IMR-90 (cell line): ENCODE data around the gene IKBKE. TPM values are rescaled to one million over a fixed set of nuclear protein-coding genes. Genes with fewer than 3 reads are reported as not detected.

Source experiments
- ATAC-seq: fragments of 200-7000 bp; cut with Tn5 transposase; 2 replicates; pipeline ENCODE4 v1.9.1; 2020; ENCODE audit warnings: low read depth, mild to moderate bottlenecking, moderate library complexity
- BruUV-seq: library from RNA; stranded (reverse); fragments of 400-500 nt; replicated peaks from 2 replicates; lab custom pipeline; 2021; lab: Mats Ljungman, UMichigan
- CTCF ChIA-PET: fragments of 300-600 bp; formaldehyde crosslinking; extraction: SDS; loops from one replicate; lab custom pipeline; 2021; ENCODE audit warnings: antibody characterized with exemption; lab: Yijun Ruan, JAX
- POLR2A ChIA-PET: fragments of 300-600 bp; sonication (Branson Sonifier 250); formaldehyde crosslinking; loops from one replicate; lab custom pipeline; 2022; ENCODE audit warnings: antibody characterized with exemption; ENCODE audit not compliant: unreplicated experiment; lab: Charles Lee
- DNase-seq: peaks from one replicate; pipeline ENCODE4 v3.0.0; 2013
- H2AFZ ChIP-seq: replicated peaks from 2 replicates; pipeline ENCODE3; 2013; ENCODE audit warnings: low read length, mild to moderate bottlenecking; ENCODE audit not compliant: poor library complexity
- H2AK5ac ChIP-seq: 2 replicates; pipeline ENCODE4 v1.6.1; 2013; ENCODE audit warnings: low read depth, low read length, inconsistent platforms
- H2AK9ac ChIP-seq: replicated peaks from 2 replicates; pipeline ENCODE3; 2013; ENCODE audit warnings: mild to moderate bottlenecking, low read depth, low read length, moderate library complexity; ENCODE audit not compliant: poor library complexity
- H2BK120ac ChIP-seq: 2 replicates; pipeline ENCODE4 v1.6.1; 2013; ENCODE audit warnings: low read depth, low read length, inconsistent platforms
- H2BK15ac ChIP-seq: 3 replicates; pipeline ENCODE4 v1.6.1; 2013; ENCODE audit warnings: low read depth, low read length, inconsistent platforms
- H2BK20ac ChIP-seq: 2 replicates; pipeline ENCODE4 v1.6.1; 2013; ENCODE audit warnings: low read depth, mild to moderate bottlenecking, inconsistent platforms, low read length, moderate library complexity
- H2BK5ac ChIP-seq: 2 replicates; pipeline ENCODE4 v1.6.1; 2013; ENCODE audit warnings: mild to moderate bottlenecking, low read depth, low read length, inconsistent platforms; ENCODE audit not compliant: poor library complexity, severe bottlenecking
- H3K14ac ChIP-seq: replicated peaks from 2 replicates; pipeline ENCODE4 v1.6.1; 2013; ENCODE audit warnings: low read depth, low read length, inconsistent platforms
- H3K18ac ChIP-seq: 2 replicates; pipeline ENCODE4 v1.6.1; 2013; ENCODE audit warnings: low read depth, low read length, control low read depth
- H3K23ac ChIP-seq: 2 replicates; pipeline ENCODE4 v1.6.1; 2013; ENCODE audit warnings: low read depth, low read length, inconsistent platforms
- H3K27ac ChIP-seq: 2 replicates; pipeline ENCODE4 v1.5.1; 2013; ENCODE audit warnings: mild to moderate bottlenecking, control low read depth, low read length; ENCODE audit not compliant: insufficient read depth
- H3K27me3 ChIP-seq: 2 replicates; pipeline ENCODE4 v1.6.1; 2013; ENCODE audit warnings: low read length; ENCODE audit not compliant: control insufficient read depth, insufficient read depth
- H3K36me3 ChIP-seq: 2 replicates; pipeline ENCODE4 v1.6.1; 2013; ENCODE audit warnings: low read length, mixed read lengths; ENCODE audit not compliant: control insufficient read depth, insufficient read depth
- H3K4ac ChIP-seq: 2 replicates; pipeline ENCODE4 v1.6.1; 2013; ENCODE audit warnings: low read depth, low read length, inconsistent platforms
- H3K4me1 ChIP-seq: 2 replicates; pipeline ENCODE4 v1.6.1; 2013; ENCODE audit warnings: low read length, mixed read lengths; ENCODE audit not compliant: control insufficient read depth, insufficient read depth
- H3K4me2 ChIP-seq: 2 replicates; pipeline ENCODE4 v1.6.1; 2013; ENCODE audit warnings: low read depth, mild to moderate bottlenecking, control low read depth, low read length, moderate library complexity
- H3K4me3 ChIP-seq: 2 replicates; pipeline ENCODE4 v1.5.1; 2013; ENCODE audit warnings: low read depth, mild to moderate bottlenecking, control low read depth, low read length, moderate library complexity; ENCODE audit not compliant: insufficient read depth
- H3K56ac ChIP-seq: 2 replicates; pipeline ENCODE4 v1.6.1; 2013; ENCODE audit warnings: low read length, inconsistent platforms; ENCODE audit not compliant: insufficient read depth; ENCODE audit errors: extremely low read depth
- H3K79me1 ChIP-seq, 2 experiments: 2 replicates each; pipeline ENCODE4 v1.6.1; 2013; ENCODE audit warnings: low read length in 2 of 2, inconsistent platforms in 1 of 2, low read depth in 1 of 2
- H3K9ac ChIP-seq: 2 replicates; pipeline ENCODE4 v1.6.1; 2013; ENCODE audit warnings: low read depth, low read length, control low read depth
- H3K9me1 ChIP-seq: 2 replicates; pipeline ENCODE4 v1.6.1; 2013; ENCODE audit warnings: low read length, inconsistent platforms; ENCODE audit not compliant: insufficient read depth
- H3K9me3 ChIP-seq: 2 replicates; pipeline ENCODE4 v1.6.1; 2013; ENCODE audit warnings: low read length; ENCODE audit not compliant: control insufficient read depth, insufficient read depth
- H4K20me1 ChIP-seq: 2 replicates; pipeline ENCODE4 v1.6.1; 2013; ENCODE audit warnings: low read length, inconsistent platforms; ENCODE audit not compliant: insufficient read depth
- H4K5ac ChIP-seq: 2 replicates; pipeline ENCODE4 v1.6.1; 2013; ENCODE audit warnings: mild to moderate bottlenecking, low read depth, low read length, control low read depth
- H4K8ac ChIP-seq, 2 experiments: 2 replicates each; pipeline ENCODE4 v1.6.1; 2013; ENCODE audit warnings: low read depth in 2 of 2, low read length in 2 of 2, control low read depth in 1 of 2, inconsistent platforms in 1 of 2
- H4K91ac ChIP-seq: 2 replicates; pipeline ENCODE4 v1.6.1; 2013; ENCODE audit warnings: low read depth, low read length, inconsistent platforms; ENCODE audit not compliant: insufficient read depth
- BHLHE40 ChIP-seq: fragments of 150-350 bp; IDR thresholded peaks from 2 replicates; pipeline ENCODE4 v1.6.1; 2016; ENCODE audit warnings: mild to moderate bottlenecking, low read depth, low read length
- CEBPB ChIP-seq: IDR thresholded peaks from 2 replicates; pipeline ENCODE4 v1.6.1; 2012; ENCODE audit warnings: low read depth, low read length, improper control_type of control experiment
- CHD1 ChIP-seq: IDR thresholded peaks from 2 replicates; pipeline ENCODE4 v1.6.1; 2012; ENCODE audit warnings: low read depth, low read length, improper control_type of control experiment
- FOS ChIP-seq: fragments of 150-350 bp; IDR thresholded peaks from 2 replicates; pipeline ENCODE4 v1.6.1; 2016; ENCODE audit warnings: low read depth, low read length
- MAZ ChIP-seq: IDR thresholded peaks from 2 replicates; pipeline ENCODE4 v1.6.1; 2012; ENCODE audit warnings: low read depth, mild to moderate bottlenecking, low read length, improper control_type of control experiment, moderate library complexity, borderline replicate concordance
- NFE2L2 ChIP-seq: fragments of 150-350 bp; IDR thresholded peaks from 2 replicates; pipeline ENCODE4 v1.6.1; 2016; ENCODE audit warnings: low read depth, mild to moderate bottlenecking, low read length
- POLR2A ChIP-seq: IDR thresholded peaks from 2 replicates; pipeline ENCODE4 v1.6.1; 2012; ENCODE audit warnings: mild to moderate bottlenecking, low read depth, low read length
- RAD21 ChIP-seq: IDR thresholded peaks from 2 replicates; pipeline ENCODE4 v1.6.1; 2012; ENCODE audit warnings: low read length, improper control_type of control experiment
- RCOR1 ChIP-seq: IDR thresholded peaks from 2 replicates; pipeline ENCODE4 v1.6.1; 2012; ENCODE audit warnings: mild to moderate bottlenecking, low read length, improper control_type of control experiment; ENCODE audit not compliant: insufficient replicate concordance
- RFX5 ChIP-seq: IDR thresholded peaks from 2 replicates; pipeline ENCODE4 v1.8.0; 2012; ENCODE audit warnings: low read depth, mild to moderate bottlenecking, low read length, moderate library complexity
- SMC3 ChIP-seq: fragments of 150-350 bp; IDR thresholded peaks from 2 replicates; pipeline ENCODE4 v1.6.1; 2016; ENCODE audit warnings: low read depth, mild to moderate bottlenecking, antibody characterized with exemption, low read length, moderate library complexity
- WGBS, 2 experiments: methylation state at CpG; one replicate each; pipeline versions ENCODE4 v1.1.5 to v1.1.7; 2013; ENCODE audit warnings: missing lambda C conversion rate in 2 of 2; ENCODE audit not compliant: insufficient read length in 1 of 2; ENCODE audit errors: extremely low coverage in 2 of 2; 5-methylcytosine and 5-hydroxymethylcytosine counted together
- dilution Hi-C: fragments of 300-500 bp; cut with HindIII; formaldehyde crosslinking; loops from one replicate; pipeline ENCODE4 v1.14.3; 2018; ENCODE audit warnings: low sequenced_read_pairs; ENCODE audit not compliant: unreplicated experiment
- in situ Hi-C: fragments of 300-500 bp; cut with MboI; formaldehyde crosslinking; loops from 3 replicates; pipeline ENCODE4 v1.14.3; 2019; ENCODE audit warnings: low sequenced_read_pairs, inconsistent platforms, mixed read lengths
- intact Hi-C: fragments of 100-400 bp; cut with micrococcal nuclease; formaldehyde crosslinking; loops from 2 replicates; pipeline ENCODE4 v1.10.0; 2022
- polyA plus RNA-seq, 3 experiments: library from polyadenylated mRNA; depleted of rRNA; stranded (reverse); fragments of >200 nt; gene quantifications; 2 replicates each; pipeline ENCODE4 v1.2.3, GENCODE V29; 2012; ENCODE audit warnings: low replicate concordance in 1 of 3
- total RNA-seq: library from RNA; depleted of rRNA; stranded (reverse); fragments of >200 nt; gene quantifications from 2 replicates; pipeline ENCODE4 v1.2.3, GENCODE V29; 2012
- TF ChIP-seq, protein P1 (sequence below): fragments of 150-350 bp; IDR thresholded peaks from 2 replicates; pipeline ENCODE4 v1.6.1; 2016; ENCODE audit warnings: low read depth, mild to moderate bottlenecking, low read length, moderate library complexity, borderline replicate concordance
- TF ChIP-seq, protein P2 (sequence below): conservative IDR thresholded peaks from 2 replicates; pipeline ENCODE4 v1.5.1; 2012; ENCODE audit warnings: mild to moderate bottlenecking, low read depth, low read length, improper control_type of control experiment

The IKBKE gene
- total and polyA plus RNA-seq, 2 of the 4 experiments (the other 2 are of a cell fraction): 20.3 to 24.0 TPM

DNA sequence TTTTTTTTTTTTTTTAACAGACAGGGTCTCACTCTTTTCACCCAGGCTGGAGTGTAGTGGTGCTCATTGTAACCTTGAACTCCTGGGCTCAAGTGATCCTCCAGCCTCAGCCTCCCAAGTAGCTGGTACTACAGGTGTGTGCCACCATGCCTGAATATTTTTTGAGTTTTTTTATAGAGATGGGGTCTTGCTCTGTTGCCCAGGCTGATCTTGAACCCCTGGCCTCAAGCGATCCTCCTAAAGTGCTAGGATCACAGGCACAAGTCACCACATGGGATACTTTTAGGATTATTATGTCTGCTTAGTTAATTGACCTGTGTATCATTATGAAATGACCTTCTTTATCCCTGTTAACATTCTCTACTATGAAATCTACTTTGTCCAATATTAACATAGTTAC is 75.1 kb downstream of the IKBKE start:
- CTCF ChIA-PET: interaction anchor here (0.6 to 1.4 kb wide), 11 partner anchors 8 to 850 kb away, joined by 3 to 10 read pairs (median 3); no protein-coding TSS in a partner anchor
- Histone ChIP-seq H2BK5ac (no peak overlapping the region), H2AK9ac (no peak overlapping the region), H4K5ac (no peak overlapping the region), H4K20me1 (peaks cover 5% of the 10 kb centered on the region), H3K9me1 (no peaks in the 10 kb centered on the region), H2BK20ac (no peak overlapping the region), H3K27me3 (peaks cover 5% of the 10 kb centered on the region), H3K14ac (no peak overlapping the region), H2BK15ac (no peak overlapping the region), H3K79me1 (no peaks in the 10 kb centered on the region), H4K8ac (no peak overlapping the region), H3K9ac (no peak overlapping the region), H3K4ac (no peak overlapping the region), H2BK120ac (no peak overlapping the region), H3K4me3 (no peak overlapping the region), H3K4me1 (no peaks in the 10 kb centered on the region), H2AK5ac (no peak overlapping the region), H3K9me3 (no peaks in the 10 kb centered on the region), H3K56ac (no peak overlapping the region), H3K4me2 (no peak overlapping the region), H3K36me3 (no peaks in the 10 kb centered on the region), H3K23ac (no peak overlapping the region), H2AFZ (no peak overlapping the region), H3K18ac (no peak overlapping the region), H4K91ac (no peak overlapping the region), H3K27ac (no peak overlapping the region)
- ATAC-seq: no peak
- POLR2A ChIA-PET: interaction anchor here (0.6 kb wide), 1 partner anchor 29 kb away, joined by 4 read pairs; no protein-coding TSS in a partner anchor
- WGBS, 2 experiments: no CpG with 5 or more reads among the region's 1 CpG
- in situ Hi-C loops: loop anchor here (5.0 kb wide), 1 partner anchor 37 kb away; no protein-coding TSS in a partner anchor
- no peak for DNase-seq
- dilution Hi-C loops: no loop called here
- no TSS peak for BruUV-seq
- TF ChIP-seq, protein P1, sequence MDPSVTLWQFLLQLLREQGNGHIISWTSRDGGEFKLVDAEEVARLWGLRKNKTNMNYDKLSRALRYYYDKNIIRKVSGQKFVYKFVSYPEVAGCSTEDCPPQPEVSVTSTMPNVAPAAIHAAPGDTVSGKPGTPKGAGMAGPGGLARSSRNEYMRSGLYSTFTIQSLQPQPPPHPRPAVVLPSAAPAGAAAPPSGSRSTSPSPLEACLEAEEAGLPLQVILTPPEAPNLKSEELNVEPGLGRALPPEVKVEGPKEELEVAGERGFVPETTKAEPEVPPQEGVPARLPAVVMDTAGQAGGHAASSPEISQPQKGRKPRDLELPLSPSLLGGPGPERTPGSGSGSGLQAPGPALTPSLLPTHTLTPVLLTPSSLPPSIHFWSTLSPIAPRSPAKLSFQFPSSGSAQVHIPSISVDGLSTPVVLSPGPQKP: no peak
- TF ChIP-seq FOS (no peak), MAZ (no peak), CEBPB (no peak), RAD21 (no peak), CHD1 (no peak), RFX5 (no peak), BHLHE40 (no peak), NFE2L2 (no peak), SMC3 (no peak), POLR2A (no peak), RCOR1 (no peak)
- TF ChIP-seq, protein P2, sequence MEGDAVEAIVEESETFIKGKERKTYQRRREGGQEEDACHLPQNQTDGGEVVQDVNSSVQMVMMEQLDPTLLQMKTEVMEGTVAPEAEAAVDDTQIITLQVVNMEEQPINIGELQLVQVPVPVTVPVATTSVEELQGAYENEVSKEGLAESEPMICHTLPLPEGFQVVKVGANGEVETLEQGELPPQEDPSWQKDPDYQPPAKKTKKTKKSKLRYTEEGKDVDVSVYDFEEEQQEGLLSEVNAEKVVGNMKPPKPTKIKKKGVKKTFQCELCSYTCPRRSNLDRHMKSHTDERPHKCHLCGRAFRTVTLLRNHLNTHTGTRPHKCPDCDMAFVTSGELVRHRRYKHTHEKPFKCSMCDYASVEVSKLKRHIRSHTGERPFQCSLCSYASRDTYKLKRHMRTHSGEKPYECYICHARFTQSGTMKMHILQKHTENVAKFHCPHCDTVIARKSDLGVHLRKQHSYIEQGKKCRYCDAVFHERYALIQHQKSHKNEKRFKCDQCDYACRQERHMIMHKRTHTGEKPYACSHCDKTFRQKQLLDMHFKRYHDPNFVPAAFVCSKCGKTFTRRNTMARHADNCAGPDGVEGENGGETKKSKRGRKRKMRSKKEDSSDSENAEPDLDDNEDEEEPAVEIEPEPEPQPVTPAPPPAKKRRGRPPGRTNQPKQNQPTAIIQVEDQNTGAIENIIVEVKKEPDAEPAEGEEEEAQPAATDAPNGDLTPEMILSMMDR: no peak
- intact Hi-C loops: loop anchor here (2.0 kb wide), 1 partner anchor 37 kb away; no protein-coding TSS in a partner anchor
